OCI-LY3 (cell line): ENCODE results near the gene HJV.

Source experiments
- CTCF ChIP-seq: fragments of 200-600, 300-600 bp; sonication (generic); IDR thresholded peaks from 2 replicates; pipeline ENCODE4 v1.5.1; 2014; ENCODE audit warnings: antibody characterized with exemption, low read length, low read depth
- EZH2phosphoT487 ChIP-seq: fragments of 200-600 bp; shearing (Covaris generic); IDR thresholded peaks from 2 replicates; pipeline ENCODE4 v1.6.1; 2018; ENCODE audit warnings: antibody characterized with exemption, mixed run types, low read depth

- TF ChIP-seq CTCF = no peak
- no peak for TF ChIP-seq EZH2phosphoT487
Measured at GRCh38 chr1:145991735-145992412, 29.7 kb downstream of the HJV start.
